NCI-H187 treated with DMSO at 0.1 percent for 48 hours (cell line): Measurements from ENCODE around the gene TUBGCP2.

ENCODE experiments used
- DNase-seq: peaks from one replicate; lab custom pipeline; 2025; lab: John Stamatoyannopoulos, UW

Gene TUBGCP2

GRCh38 chr10:133278577-133279265 is 30.0 kb downstream of the TUBGCP2 start:
- DNase-seq, result no peak

GRCh38 chr10:133277993-133278576 is 30.6 kb downstream of the TUBGCP2 start:
- no peak for DNase-seq

- DNase-seq, result no peak
Measured at GRCh38 chr10:133277277-133277992, 31.2 kb downstream of the TUBGCP2 start.

- DNase-seq, result no peak
Measured at GRCh38 chr10:133276435-133277201, 32.1 kb downstream of the TUBGCP2 start, which contains the start of gene ADAM8. TSS of gene ADAM8 (minus strand) at chr10:133276868. CDS start at chr10:133276817, 51 bp downstream.

- DNase-seq, result no peak
Measured at GRCh38 chr10:133276100-133276434, 32.6 kb downstream of the TUBGCP2 start.

- DNase-seq, result no peak
Measured at GRCh38 chr10:133275684-133276092, 33.0 kb downstream of the TUBGCP2 start.

- DNase-seq, result no peak
Measured at GRCh38 chr10:133274751-133275683, 33.7 kb downstream of the TUBGCP2 start.

GRCh38 chr10:133273534-133274143 is 35.0 kb downstream of the TUBGCP2 start:
- no peak for DNase-seq

GRCh38 chr10:133272964-133273420 is 35.7 kb downstream of the TUBGCP2 start:
- no peak for DNase-seq

GRCh38 chr10:133272301-133272963 is 36.2 kb downstream of the TUBGCP2 start:
- DNase-seq, result no peak

- no peak for DNase-seq
Measured at GRCh38 chr10:133271521-133272300, 37.0 kb downstream of the TUBGCP2 start.

GRCh38 chr10:133270773-133271297 is 37.8 kb downstream of the TUBGCP2 start:
- DNase-seq, result no peak

- DNase-seq, result no peak
Measured at GRCh38 chr10:133270204-133270603, 38.5 kb downstream of the TUBGCP2 start.

- DNase-seq, result no peak
Measured at GRCh38 chr10:133269367-133269766, 39.3 kb downstream of the TUBGCP2 start.

GRCh38 chr10:133268532-133268931 is 40.1 kb downstream of the TUBGCP2 start:
- no peak for DNase-seq

- no peak for DNase-seq
Measured at GRCh38 chr10:133267829-133268228, 40.8 kb downstream of the TUBGCP2 start.

- no peak for DNase-seq
Measured at GRCh38 chr10:133267293-133267692, 41.4 kb downstream of the TUBGCP2 start.

GRCh38 chr10:133266056-133266795 is 42.4 kb downstream of the TUBGCP2 start:
- no peak for DNase-seq
